RWPE2 (cell line): Measurements from ENCODE around the gene IRS1.

Experiments
- ATAC-seq: fragments of 200-7000 bp; cut with Tn5 transposase; 3 replicates; pipeline ENCODE4 v1.9.1; 2021; ENCODE audit warnings: low read depth
- DNase-seq: peaks from one replicate; pipeline ENCODE4 v3.0.0-alpha.2; 2020; ENCODE audit warnings: low spot score
- H3K27ac ChIP-seq: fragments of 450-650 bp; 2 replicates; pipeline ENCODE4 v1.5.1; 2017; ENCODE audit warnings: mild to moderate bottlenecking; ENCODE audit not compliant: poor library complexity, severe bottlenecking
- H3K27me3 ChIP-seq: fragments of 250-450 bp; sonication (Bioruptor Pico); 2 replicates; pipeline ENCODE4 v1.5.1; 2021; ENCODE audit warnings: mild to moderate bottlenecking, moderate library complexity; ENCODE audit not compliant: insufficient read depth, poor library complexity, severe bottlenecking
- H3K36me3 ChIP-seq: fragments of 250-450 bp; sonication (Bioruptor Pico); 2 replicates; pipeline ENCODE4 v1.5.1; 2020; ENCODE audit warnings: low read depth, mild to moderate bottlenecking, moderate library complexity
- H3K4me1 ChIP-seq: fragments of 250-450 bp; sonication (Bioruptor Pico); 2 replicates; pipeline ENCODE4 v1.5.1; 2021; ENCODE audit warnings: mild to moderate bottlenecking, moderate library complexity; ENCODE audit not compliant: insufficient read depth, poor library complexity, severe bottlenecking
- H3K4me3 ChIP-seq: fragments of 250-450 bp; sonication (Bioruptor Pico); 2 replicates; pipeline ENCODE4 v1.5.1; 2021; ENCODE audit warnings: mild to moderate bottlenecking, moderate library complexity; ENCODE audit not compliant: severe bottlenecking
- H3K9me3 ChIP-seq: fragments of 250-450 bp; sonication (Bioruptor Pico); 2 replicates; pipeline ENCODE4 v1.5.1; 2021; ENCODE audit warnings: mild to moderate bottlenecking, moderate library complexity; ENCODE audit not compliant: severe bottlenecking
- CTCF ChIP-seq: fragments of 450-650 bp; IDR thresholded peaks from one replicate; pipeline ENCODE4 v1.5.1; 2017; ENCODE audit warnings: mild to moderate bottlenecking, moderate library complexity; ENCODE audit not compliant: poor library complexity, severe bottlenecking

IRS1 gene

DNA sequence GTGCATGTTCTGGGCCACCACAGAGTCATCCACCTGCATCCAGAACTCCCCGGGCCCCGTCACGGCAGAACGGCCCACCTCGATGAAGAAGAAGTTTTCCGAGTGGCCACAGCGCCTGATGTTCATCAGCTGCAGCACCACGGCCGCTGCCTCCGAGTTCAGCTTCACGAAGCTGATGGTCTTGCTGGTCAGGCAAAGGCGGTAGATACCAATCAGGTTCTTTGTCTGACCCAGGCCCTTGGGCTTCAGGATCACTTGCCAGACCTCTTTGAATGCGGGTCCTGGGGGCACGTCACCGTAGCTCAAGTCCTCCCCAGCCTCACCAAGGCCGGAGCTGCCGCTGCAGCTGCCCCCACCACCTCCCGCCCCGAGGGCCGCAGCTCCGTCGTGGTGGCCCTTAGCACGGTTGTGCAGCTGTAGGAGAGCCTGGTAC, 1.6 kb downstream of the IRS1 start:
- TF ChIP-seq CTCF, result no peak
- peak overlapping the region; percentile 93 for H3K27ac ChIP-seq
- no peak for ATAC-seq
- no peaks in the 10 kb centered on the region for H3K9me3 ChIP-seq
- H3K4me3 ChIP-seq, result peak overlapping the region; percentile 63
- no peaks in the 10 kb centered on the region for H3K27me3 ChIP-seq
- DNase-seq, result peak; percentile 49
- peaks cover 8% of the 10 kb centered on the region for H3K4me1 ChIP-seq
- H3K36me3 ChIP-seq, result peaks cover 46% of the 10 kb centered on the region

DNA sequence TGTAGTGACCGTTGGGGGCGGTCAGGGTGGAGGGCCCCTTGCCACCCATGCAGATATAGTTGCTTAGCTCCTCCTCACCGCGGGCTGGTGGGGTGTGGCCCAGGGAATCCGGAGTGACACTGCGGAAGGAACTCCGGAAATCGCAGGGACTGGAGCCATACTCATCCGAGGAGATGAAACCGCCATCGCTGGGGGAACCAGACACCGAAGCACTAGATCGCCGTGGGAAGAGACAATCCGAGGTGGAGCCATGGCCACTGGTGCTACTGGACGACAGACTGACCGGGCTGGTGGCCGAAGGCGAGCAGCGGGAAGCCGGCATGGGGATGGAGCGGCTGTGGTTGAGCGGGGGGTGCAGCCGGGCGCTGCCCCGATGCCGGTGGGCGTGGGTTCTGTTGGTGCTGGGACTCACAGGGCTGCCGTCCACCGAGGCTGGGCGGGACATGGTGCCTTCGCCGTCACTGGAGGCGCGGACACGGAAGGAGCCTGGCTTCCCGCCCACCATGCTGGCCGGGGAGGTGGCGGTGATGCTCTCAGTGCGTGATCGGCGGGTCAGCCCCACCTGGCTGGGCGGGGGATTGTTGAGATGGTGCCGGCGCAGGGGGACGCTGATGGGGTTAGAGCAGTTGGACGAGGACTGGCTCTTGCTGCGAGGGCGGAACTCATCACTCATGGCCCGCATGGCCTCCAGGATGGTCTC, 2.2 kb downstream of the IRS1 start:
- H3K9me3 ChIP-seq, result no peaks in the 10 kb centered on the region
- peaks cover 52% of the 10 kb centered on the region for H3K36me3 ChIP-seq
- ATAC-seq (no peak), DNase-seq (peak; percentile 68)
- peak overlapping the region; percentile 93 for H3K27ac ChIP-seq
- H3K27me3 ChIP-seq, result no peaks in the 10 kb centered on the region
- no peak for TF ChIP-seq CTCF
- peaks cover 6% of the 10 kb centered on the region for H3K4me1 ChIP-seq
- H3K4me3 ChIP-seq, result peak overlapping the region; percentile 63

- peak overlapping the region; percentile 63 for H3K4me3 ChIP-seq
- peak overlapping the region; percentile 93 for H3K27ac ChIP-seq
- ATAC-seq (0 out of 3 replicates have a peak, but pooled peaks have one; percentile 8), DNase-seq (peak; percentile 68)
- H3K9me3 ChIP-seq, result no peaks in the 10 kb centered on the region
- H3K36me3 ChIP-seq, result peaks cover 58% of the 10 kb centered on the region
- TF ChIP-seq CTCF, result peak; percentile 83
- H3K4me1 ChIP-seq, result peaks cover under 1% of the 10 kb centered on the region
- H3K27me3 ChIP-seq, result no peaks in the 10 kb centered on the region
These were observed 2.8 kb downstream of the IRS1 start for GRCh38 chr2:226796840-226797288.

- TF ChIP-seq CTCF, result no peak
- DNase-seq, result no peak
- peak overlapping the region; percentile 63 for H3K4me3 ChIP-seq
- H3K9me3 ChIP-seq, result no peaks in the 10 kb centered on the region
- H3K27me3 ChIP-seq, result no peaks in the 10 kb centered on the region
- H3K27ac ChIP-seq, result peak overlapping the region; percentile 93
- ATAC-seq, result no peak
- H3K36me3 ChIP-seq, result peaks cover 60% of the 10 kb centered on the region
- H3K4me1 ChIP-seq, result no peaks in the 10 kb centered on the region
These were observed 3.4 kb downstream of the IRS1 start for GRCh38 chr2:226796012-226796839.
